Activated naive CD4-positive, alpha-beta T cell treated with anti-CD3 and anti-CD28 coated beads, Interleukin-2, amount 10 ng/mL, durations not matched to agents 7 days and 5 days (primary cell): Measurements from ENCODE around the gene MTHFD2.
A peak's percentile ranks its signal among the peaks of the same experiment; 100 is the strongest.

Experiments used
- CTCF ChIA-PET: fragments of 350-600 bp; sonication (Branson Sonifier 250); formaldehyde crosslinking; loops from one replicate; lab custom pipeline; 2021; ENCODE audit warnings: antibody characterized with exemption; lab: Charles Lee
- DNase-seq: peaks from one replicate; pipeline ENCODE4 v3.0.0-alpha.2; 2020
- H3K27ac Mint-ChIP-seq: one replicate; pipeline ENCODE4 v1.8.0; 2021; ENCODE audit warnings: mild to moderate bottlenecking, moderate library complexity, mixed read lengths
- H3K27me3 Mint-ChIP-seq: one replicate; pipeline ENCODE4 v1.8.0; 2021; ENCODE audit warnings: mild to moderate bottlenecking, mixed read lengths
- H3K36me3 Mint-ChIP-seq: one replicate; pipeline ENCODE4 v1.8.0; 2021; ENCODE audit warnings: mixed read lengths
- H3K4me1 Mint-ChIP-seq: one replicate; pipeline ENCODE4 v1.8.0; 2021; ENCODE audit warnings: mixed read lengths
- H3K4me3 Mint-ChIP-seq: one replicate; pipeline ENCODE4 v1.8.0; 2021; ENCODE audit warnings: mild to moderate bottlenecking, moderate library complexity, mixed read lengths
- H3K9me3 Mint-ChIP-seq: one replicate; pipeline ENCODE4 v1.8.0; 2021; ENCODE audit warnings: mixed read lengths

Gene MTHFD2

GRCh38 chr2:74198461-74199274 is at the start of gene MTHFD2:
MTHFD2 (plus strand) TSS chr2:74198615; CDS start chr2:74198642, 27 bp downstream.
- CTCF ChIA-PET, result interaction anchor here (0.7 to 4.2 kb wide), 8 partner anchors 15 to 374 kb away, joined by 3 to 32 read pairs (median 5); partner anchors contain the start of genes BOLA3 and MOB1A
- H3K4me3 Mint-ChIP-seq, result peak within 1 kb of the TSS; percentile 94
- no peaks in the 10 kb centered on the region for H3K9me3 Mint-ChIP-seq
- peaks cover 55% of the 10 kb centered on the region for H3K4me1 Mint-ChIP-seq
- H3K27me3 Mint-ChIP-seq, result peaks cover 6% of the 10 kb centered on the region
- H3K36me3 Mint-ChIP-seq, result peaks cover 28% of the 10 kb centered on the region
- H3K27ac Mint-ChIP-seq, result peak within 1 kb of the TSS; percentile 99
- peak; percentile 94 for DNase-seq

- Mint-ChIP-seq H3K27ac (no peak overlapping the region), H3K36me3 (peaks cover 21% of the 10 kb centered on the region), H3K4me3 (no peak overlapping the region), H3K9me3 (no peaks in the 10 kb centered on the region), H3K4me1 (peaks cover 9% of the 10 kb centered on the region), H3K27me3 (no peaks in the 10 kb centered on the region)
- no peak for DNase-seq
- CTCF ChIA-PET, result interaction anchor here (0.9 to 6.7 kb wide), 8 partner anchors 12 to 326 kb away, joined by 3 to 50 read pairs (median 9); partner anchors contain the start of genes MTHFD2 and STAMBP
Measured at GRCh38 chr2:74149247-74149525, 49.2 kb upstream of the MTHFD2 start.

GRCh38 chr2:74149570-74150319 is 48.7 kb upstream of the MTHFD2 start:
- peak overlapping the region; percentile 1 for H3K27ac Mint-ChIP-seq
- no peak overlapping the region for H3K4me3 Mint-ChIP-seq
- CTCF ChIA-PET, result interaction anchor here (0.9 to 6.7 kb wide), 7 partner anchors 13 to 327 kb away, joined by 3 to 50 read pairs (median 7); partner anchors contain the start of genes MTHFD2 and STAMBP
- H3K27me3 Mint-ChIP-seq, result no peaks in the 10 kb centered on the region
- peaks cover 9% of the 10 kb centered on the region for H3K4me1 Mint-ChIP-seq
- H3K36me3 Mint-ChIP-seq, result peaks cover 22% of the 10 kb centered on the region
- no peaks in the 10 kb centered on the region for H3K9me3 Mint-ChIP-seq
- no peak for DNase-seq

GRCh38 chr2:74152954-74153353 is 45.5 kb upstream of the MTHFD2 start:
- Mint-ChIP-seq H3K4me3 (no peak overlapping the region), H3K9me3 (no peaks in the 10 kb centered on the region), H3K4me1 (peaks cover 6% of the 10 kb centered on the region), H3K27me3 (no peaks in the 10 kb centered on the region), H3K36me3 (peaks cover 35% of the 10 kb centered on the region), H3K27ac (no peak overlapping the region)
- DNase-seq, result no peak
- CTCF ChIA-PET, result interaction anchor here (2.6 to 6.7 kb wide), 2 partner anchors 326 kb away, joined by 9 to 50 read pairs; partner anchors contain the start of gene STAMBP

- Mint-ChIP-seq H3K36me3 (peaks cover 43% of the 10 kb centered on the region), H3K27ac (no peak overlapping the region), H3K4me3 (no peak overlapping the region), H3K27me3 (no peaks in the 10 kb centered on the region), H3K4me1 (peaks cover 4% of the 10 kb centered on the region), H3K9me3 (no peaks in the 10 kb centered on the region)
- no peak for DNase-seq
- CTCF ChIA-PET, result interaction anchor here (0.9 to 2.6 kb wide), 4 partner anchors 11 to 329 kb away, joined by 3 to 9 read pairs (median 4); partner anchors contain the start of gene STAMBP
Measured at GRCh38 chr2:74155830-74156229, 42.6 kb upstream of the MTHFD2 start.

GRCh38 chr2:74162951-74163350 is 35.5 kb upstream of the MTHFD2 start:
- peaks cover 4% of the 10 kb centered on the region for H3K9me3 Mint-ChIP-seq
- DNase-seq, result no peak
- H3K27me3 Mint-ChIP-seq, result no peaks in the 10 kb centered on the region
- no peaks in the 10 kb centered on the region for H3K4me1 Mint-ChIP-seq
- CTCF ChIA-PET, result interaction anchor here (1.2 kb wide), 1 partner anchor 15 kb away, joined by 3 read pairs; the partner anchor contains the start of gene BOLA3
- no peak overlapping the region for H3K4me3 Mint-ChIP-seq
- H3K36me3 Mint-ChIP-seq, result peaks cover 45% of the 10 kb centered on the region
- H3K27ac Mint-ChIP-seq, result peak overlapping the region; percentile 42

- CTCF ChIA-PET, result no interaction called here
- no peak overlapping the region for H3K4me3 Mint-ChIP-seq
Measured at GRCh38 chr2:74164761-74165160, 33.7 kb upstream of the MTHFD2 start.

GRCh38 chr2:74168739-74169138 is 29.7 kb upstream of the MTHFD2 start:
- no peaks in the 10 kb centered on the region for H3K27me3 Mint-ChIP-seq
- CTCF ChIA-PET, result interaction anchor here (0.9 to 1.8 kb wide), 3 partner anchors 13 to 166 kb away, joined by 3 to 4 read pairs (median 4); no protein-coding TSS in a partner anchor
- H3K9me3 Mint-ChIP-seq, result peaks cover 4% of the 10 kb centered on the region
- no peak overlapping the region for H3K27ac Mint-ChIP-seq
- peaks cover 9% of the 10 kb centered on the region for H3K4me1 Mint-ChIP-seq
- no peak for DNase-seq
- peaks cover 44% of the 10 kb centered on the region for H3K36me3 Mint-ChIP-seq
- H3K4me3 Mint-ChIP-seq, result no peak overlapping the region

More at GRCh38 chr2:74164761-74165160, 33.7 kb upstream of the MTHFD2 start:
- DNase-seq, result no peak
- Mint-ChIP-seq H3K27ac (no peak overlapping the region), H3K36me3 (peaks cover 44% of the 10 kb centered on the region), H3K9me3 (peaks cover 4% of the 10 kb centered on the region), H3K4me1 (no peaks in the 10 kb centered on the region), H3K27me3 (no peaks in the 10 kb centered on the region)

GRCh38 chr2:74174909-74175308 is 23.5 kb upstream of the MTHFD2 start:
- Mint-ChIP-seq H3K4me3 (no peak overlapping the region), H3K27ac (no peak overlapping the region), H3K27me3 (no peaks in the 10 kb centered on the region), H3K9me3 (no peaks in the 10 kb centered on the region), H3K4me1 (peaks cover 42% of the 10 kb centered on the region), H3K36me3 (peaks cover 24% of the 10 kb centered on the region)
- no peak for DNase-seq
- CTCF ChIA-PET, result no interaction called here

GRCh38 chr2:74177696-74178095 is 20.7 kb upstream of the MTHFD2 start:
- Mint-ChIP-seq H3K4me1 (peaks cover 40% of the 10 kb centered on the region), H3K27me3 (no peaks in the 10 kb centered on the region), H3K36me3 (peaks cover 14% of the 10 kb centered on the region), H3K4me3 (peak overlapping the region; percentile 86), H3K9me3 (no peaks in the 10 kb centered on the region), H3K27ac (peak overlapping the region; percentile 92)
- CTCF ChIA-PET, result interaction anchor here (1.0 to 3.5 kb wide), 4 partner anchors 12 to 28 kb away, joined by 3 to 32 read pairs (median 10); partner anchors contain the start of gene MTHFD2
- no peak for DNase-seq

GRCh38 chr2:74178211-74179062 is 20.0 kb upstream of the MTHFD2 start, which contains the start of gene MOB1A:
MOB1A (minus strand) TSS chr2:74178879; CDS start chr2:74178674, 205 bp downstream.
- peak within 1 kb of the TSS; percentile 92 for H3K27ac Mint-ChIP-seq
- DNase-seq, result peak; percentile 99
- peaks cover 14% of the 10 kb centered on the region for H3K36me3 Mint-ChIP-seq
- peaks cover 38% of the 10 kb centered on the region for H3K4me1 Mint-ChIP-seq
- H3K9me3 Mint-ChIP-seq, result no peaks in the 10 kb centered on the region
- H3K27me3 Mint-ChIP-seq, result no peaks in the 10 kb centered on the region
- CTCF ChIA-PET, result interaction anchor here (0.7 to 3.5 kb wide), 10 partner anchors 10 to 351 kb away, joined by 3 to 32 read pairs (median 6); partner anchors contain the start of gene MTHFD2
- H3K4me3 Mint-ChIP-seq, result peak within 1 kb of the TSS; percentile 86

- Mint-ChIP-seq H3K27me3 (no peaks in the 10 kb centered on the region), H3K36me3 (peaks cover 14% of the 10 kb centered on the region), H3K27ac (peak overlapping the region; percentile 92), H3K4me1 (peaks cover 38% of the 10 kb centered on the region), H3K4me3 (peak overlapping the region; percentile 86), H3K9me3 (no peaks in the 10 kb centered on the region)
- DNase-seq, result no peak
- CTCF ChIA-PET, result interaction anchor here (0.7 to 3.5 kb wide), 12 partner anchors 9 to 355 kb away, joined by 3 to 32 read pairs (median 6); partner anchors contain the start of gene MTHFD2
Measured at GRCh38 chr2:74179063-74179865, 19.2 kb upstream of the MTHFD2 start.
